Activated CD4-positive, alpha-beta T cell treated with anti-CD3 and anti-CD28 coated beads, Interleukin-2, amount 10 ng/mL, durations not matched to agents 24 days and 14 days (primary cell): ENCODE data around the gene TENT4A. TPM values are rescaled to one million over a fixed set of nuclear protein-coding genes. Genes with fewer than 3 reads are reported as not detected.

ENCODE experiments used
- DNase-seq: peaks from one replicate; pipeline ENCODE4 v3.0.0; 2022
- H3K27ac Mint-ChIP-seq: one replicate; pipeline ENCODE4 v1.8.0; 2022; ENCODE audit warnings: mild to moderate bottlenecking, mixed read lengths
- H3K27me3 Mint-ChIP-seq: one replicate; pipeline ENCODE4 v1.8.0; 2022; ENCODE audit warnings: mixed read lengths
- H3K36me3 Mint-ChIP-seq: one replicate; pipeline ENCODE4 v1.8.0; 2022; ENCODE audit warnings: low read depth, mild to moderate bottlenecking, mixed read lengths
- H3K4me1 Mint-ChIP-seq: one replicate; pipeline ENCODE4 v1.8.0; 2021; ENCODE audit warnings: mixed read lengths
- H3K4me3 Mint-ChIP-seq: one replicate; pipeline ENCODE4 v1.8.0; 2022; ENCODE audit warnings: mild to moderate bottlenecking, moderate library complexity, mixed read lengths
- H3K9me3 Mint-ChIP-seq: one replicate; pipeline ENCODE4 v1.8.0; 2021; ENCODE audit warnings: mixed read lengths
- intact Hi-C: fragments of 100-400 bp; cut with micrococcal nuclease; formaldehyde crosslinking; loops from one replicate; pipeline ENCODE4 v1.15.1; 2023
- total RNA-seq: library from RNA; stranded (reverse); gene quantifications from 2 replicates; pipeline ENCODE4 v1.2.3, GENCODE V29; 2022

The TENT4A gene
- total RNA-seq, 1 donor from 2014 or later = 43.4 TPM

GRCh38 chr5:6683241-6683640 is 30.0 kb upstream of the TENT4A start:
- Mint-ChIP-seq H3K4me3 (no peak overlapping the region), H3K36me3 (no peaks in the 10 kb centered on the region), H3K27ac (no peak overlapping the region), H3K27me3 (peaks cover 15% of the 10 kb centered on the region), H3K4me1 (peaks cover 2% of the 10 kb centered on the region), H3K9me3 (no peaks in the 10 kb centered on the region)
- DNase-seq = peak; percentile 41
- intact Hi-C loops = no loop called here

DNA sequence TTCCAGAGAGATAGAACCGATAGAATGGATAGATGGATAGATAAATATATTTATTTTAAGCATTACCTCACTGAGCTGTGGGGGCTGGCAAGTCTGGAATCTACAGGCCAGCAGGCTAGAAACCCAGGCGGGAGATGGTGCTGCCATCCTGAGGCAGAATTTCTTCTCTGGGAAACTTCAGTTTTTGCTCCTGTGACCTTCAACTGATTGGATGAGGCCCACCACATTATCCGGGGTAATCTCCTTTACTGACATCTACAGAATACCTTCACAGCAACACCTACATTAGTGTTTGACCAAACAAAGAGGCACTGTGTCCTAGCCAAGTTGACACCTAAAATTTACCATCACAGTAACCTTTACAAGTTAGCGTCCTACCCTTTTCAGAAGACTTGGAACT is 29.2 kb upstream of the TENT4A start:
- intact Hi-C loops = no loop called here
- H3K27me3 Mint-ChIP-seq = peaks cover 19% of the 10 kb centered on the region

GRCh38 chr5:6686501-6686900 is 26.7 kb upstream of the TENT4A start:
- H3K4me3 Mint-ChIP-seq = no peak overlapping the region
- no peak overlapping the region for H3K27ac Mint-ChIP-seq
- peak; percentile 46 for DNase-seq
- H3K36me3 Mint-ChIP-seq = no peaks in the 10 kb centered on the region
- H3K4me1 Mint-ChIP-seq = peaks cover 2% of the 10 kb centered on the region
- H3K9me3 Mint-ChIP-seq = no peaks in the 10 kb centered on the region
- intact Hi-C loops = no loop called here
- H3K27me3 Mint-ChIP-seq = peaks cover 30% of the 10 kb centered on the region

More for the DNA sequence above, 29.2 kb upstream of the TENT4A start:
- Mint-ChIP-seq H3K9me3 (no peaks in the 10 kb centered on the region), H3K4me1 (peaks cover 2% of the 10 kb centered on the region), H3K36me3 (no peaks in the 10 kb centered on the region), H3K4me3 (no peak overlapping the region), H3K27ac (no peak overlapping the region)
- DNase-seq = peak; percentile 37

- peak; percentile 65 for DNase-seq
- H3K36me3 Mint-ChIP-seq = no peaks in the 10 kb centered on the region
- H3K4me3 Mint-ChIP-seq = no peak overlapping the region
- H3K27ac Mint-ChIP-seq = no peak overlapping the region
- peaks cover 28% of the 10 kb centered on the region for H3K27me3 Mint-ChIP-seq
- no peaks in the 10 kb centered on the region for H3K9me3 Mint-ChIP-seq
- peaks cover 2% of the 10 kb centered on the region for H3K4me1 Mint-ChIP-seq
- intact Hi-C loops = no loop called here
These were observed 26.3 kb upstream of the TENT4A start for GRCh38 chr5:6686915-6687409.

- H3K27ac Mint-ChIP-seq = no peak overlapping the region
- H3K4me1 Mint-ChIP-seq = peaks cover 2% of the 10 kb centered on the region
- no peak for DNase-seq
- no peaks in the 10 kb centered on the region for H3K9me3 Mint-ChIP-seq
- no peaks in the 10 kb centered on the region for H3K36me3 Mint-ChIP-seq
- H3K27me3 Mint-ChIP-seq = peaks cover 30% of the 10 kb centered on the region
- H3K4me3 Mint-ChIP-seq = no peak overlapping the region
- intact Hi-C loops = no loop called here
These were observed 25.7 kb upstream of the TENT4A start for GRCh38 chr5:6687505-6687904.

DNA sequence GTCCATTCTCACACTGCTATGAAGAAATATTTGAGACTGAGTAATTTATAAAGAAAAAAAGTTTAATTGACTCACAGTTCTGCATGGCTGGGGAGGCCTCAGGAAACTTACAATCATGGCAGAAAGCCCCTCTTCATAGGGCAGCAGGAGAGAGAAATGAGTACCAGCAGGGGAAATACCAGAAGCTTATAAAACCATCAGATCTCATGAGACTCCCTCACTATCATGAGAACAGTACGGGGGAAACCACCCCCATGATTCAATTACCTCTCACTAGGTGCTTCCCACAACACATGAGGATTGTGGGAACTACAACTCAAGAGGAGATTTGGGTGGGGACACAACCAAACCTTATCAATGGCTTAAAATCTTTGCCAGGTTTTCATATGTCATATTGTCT is 20.3 kb upstream of the TENT4A start:
- H3K4me1 Mint-ChIP-seq = no peaks in the 10 kb centered on the region
- peaks cover 49% of the 10 kb centered on the region for H3K27me3 Mint-ChIP-seq
- H3K36me3 Mint-ChIP-seq = no peaks in the 10 kb centered on the region
- H3K27ac Mint-ChIP-seq = no peak overlapping the region
- H3K4me3 Mint-ChIP-seq = no peak overlapping the region
- intact Hi-C loops = no loop called here
- peak; percentile 35 for DNase-seq
- peaks cover 3% of the 10 kb centered on the region for H3K9me3 Mint-ChIP-seq

- Mint-ChIP-seq H3K27me3 (peaks cover 52% of the 10 kb centered on the region), H3K4me1 (no peaks in the 10 kb centered on the region), H3K4me3 (no peak overlapping the region), H3K9me3 (peaks cover 3% of the 10 kb centered on the region), H3K36me3 (no peaks in the 10 kb centered on the region), H3K27ac (no peak overlapping the region)
- intact Hi-C loops = no loop called here
- no peak for DNase-seq
These were observed 14.5 kb upstream of the TENT4A start for GRCh38 chr5:6698696-6699095.

GRCh38 chr5:6699357-6699756 is 13.9 kb upstream of the TENT4A start:
- intact Hi-C loops = no loop called here
- Mint-ChIP-seq H3K27ac (no peak overlapping the region), H3K4me3 (no peak overlapping the region), H3K4me1 (no peaks in the 10 kb centered on the region), H3K36me3 (no peaks in the 10 kb centered on the region), H3K9me3 (peaks cover 3% of the 10 kb centered on the region), H3K27me3 (peaks cover 49% of the 10 kb centered on the region)
- DNase-seq = no peak

GRCh38 chr5:6700074-6700684 is 13.1 kb upstream of the TENT4A start:
- DNase-seq = peak; percentile 42
- H3K9me3 Mint-ChIP-seq = peaks cover 3% of the 10 kb centered on the region
- H3K36me3 Mint-ChIP-seq = no peaks in the 10 kb centered on the region
- peaks cover 45% of the 10 kb centered on the region for H3K27me3 Mint-ChIP-seq
- no peak overlapping the region for H3K27ac Mint-ChIP-seq
- peaks cover 5% of the 10 kb centered on the region for H3K4me1 Mint-ChIP-seq
- H3K4me3 Mint-ChIP-seq = no peak overlapping the region
- intact Hi-C loops = no loop called here

- intact Hi-C loops = no loop called here
- H3K4me1 Mint-ChIP-seq = peaks cover 6% of the 10 kb centered on the region
- peak; percentile 46 for DNase-seq
- no peaks in the 10 kb centered on the region for H3K36me3 Mint-ChIP-seq
- H3K27ac Mint-ChIP-seq = no peak overlapping the region
- H3K9me3 Mint-ChIP-seq = no peaks in the 10 kb centered on the region
- peaks cover 42% of the 10 kb centered on the region for H3K27me3 Mint-ChIP-seq
- no peak overlapping the region for H3K4me3 Mint-ChIP-seq
These were observed 12.4 kb upstream of the TENT4A start for GRCh38 chr5:6700685-6701355.

- peak; percentile 45 for DNase-seq
- Mint-ChIP-seq H3K4me3 (no peak overlapping the region), H3K27me3 (peaks cover 38% of the 10 kb centered on the region), H3K27ac (peak overlapping the region; percentile 48), H3K4me1 (peaks cover 11% of the 10 kb centered on the region), H3K36me3 (no peaks in the 10 kb centered on the region), H3K9me3 (no peaks in the 10 kb centered on the region)
- intact Hi-C loops = no loop called here
These were observed 11.7 kb upstream of the TENT4A start for GRCh38 chr5:6701491-6701890.

GRCh38 chr5:6702633-6703032 is 10.6 kb upstream of the TENT4A start:
- peak; percentile 20 for DNase-seq
- peaks cover 11% of the 10 kb centered on the region for H3K4me1 Mint-ChIP-seq
- intact Hi-C loops = no loop called here
- H3K4me3 Mint-ChIP-seq = no peak overlapping the region
- H3K27ac Mint-ChIP-seq = no peak overlapping the region
- no peaks in the 10 kb centered on the region for H3K36me3 Mint-ChIP-seq
- H3K9me3 Mint-ChIP-seq = no peaks in the 10 kb centered on the region
- H3K27me3 Mint-ChIP-seq = peaks cover 28% of the 10 kb centered on the region

DNA sequence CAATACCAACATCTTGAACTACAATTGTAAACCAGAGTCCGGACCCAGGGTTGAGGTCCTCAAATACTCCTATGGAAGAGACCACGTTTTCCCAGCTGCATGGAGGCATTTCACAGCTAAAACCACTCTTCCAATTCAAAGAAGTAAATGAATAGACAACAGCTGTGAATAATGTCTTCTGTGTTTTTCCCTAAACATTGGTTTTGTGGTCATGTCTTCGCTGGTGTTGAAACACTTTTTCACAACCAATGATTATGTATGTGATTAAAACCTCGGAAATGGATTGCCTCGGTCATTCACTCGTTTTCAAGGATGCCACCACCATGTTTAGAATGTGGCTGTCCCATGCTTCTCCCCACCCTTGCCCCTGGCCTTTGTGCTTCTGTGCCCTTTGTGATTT is 9.4 kb upstream of the TENT4A start:
- DNase-seq = no peak
- Mint-ChIP-seq H3K9me3 (no peaks in the 10 kb centered on the region), H3K4me1 (peaks cover 11% of the 10 kb centered on the region), H3K27me3 (peaks cover 20% of the 10 kb centered on the region), H3K4me3 (no peak overlapping the region), H3K36me3 (no peaks in the 10 kb centered on the region), H3K27ac (no peak overlapping the region)
- intact Hi-C loops = no loop called here

GRCh38 chr5:6704361-6704851 is 8.8 kb upstream of the TENT4A start:
- no peak overlapping the region for H3K27ac Mint-ChIP-seq
- no peaks in the 10 kb centered on the region for H3K36me3 Mint-ChIP-seq
- H3K9me3 Mint-ChIP-seq = no peaks in the 10 kb centered on the region
- peaks cover 15% of the 10 kb centered on the region for H3K27me3 Mint-ChIP-seq
- H3K4me3 Mint-ChIP-seq = no peak overlapping the region
- peak; percentile 50 for DNase-seq
- peaks cover 11% of the 10 kb centered on the region for H3K4me1 Mint-ChIP-seq
- intact Hi-C loops = no loop called here
